NCI-H1092 treated with DMSO at 0.1 percent for 48 hours (cell line): ENCODE results near the gene SRXN1.

ENCODE experiments used
- DNase-seq: peaks from one replicate; lab custom pipeline; 2025; lab: John Stamatoyannopoulos, UW

The SRXN1 gene

DNA sequence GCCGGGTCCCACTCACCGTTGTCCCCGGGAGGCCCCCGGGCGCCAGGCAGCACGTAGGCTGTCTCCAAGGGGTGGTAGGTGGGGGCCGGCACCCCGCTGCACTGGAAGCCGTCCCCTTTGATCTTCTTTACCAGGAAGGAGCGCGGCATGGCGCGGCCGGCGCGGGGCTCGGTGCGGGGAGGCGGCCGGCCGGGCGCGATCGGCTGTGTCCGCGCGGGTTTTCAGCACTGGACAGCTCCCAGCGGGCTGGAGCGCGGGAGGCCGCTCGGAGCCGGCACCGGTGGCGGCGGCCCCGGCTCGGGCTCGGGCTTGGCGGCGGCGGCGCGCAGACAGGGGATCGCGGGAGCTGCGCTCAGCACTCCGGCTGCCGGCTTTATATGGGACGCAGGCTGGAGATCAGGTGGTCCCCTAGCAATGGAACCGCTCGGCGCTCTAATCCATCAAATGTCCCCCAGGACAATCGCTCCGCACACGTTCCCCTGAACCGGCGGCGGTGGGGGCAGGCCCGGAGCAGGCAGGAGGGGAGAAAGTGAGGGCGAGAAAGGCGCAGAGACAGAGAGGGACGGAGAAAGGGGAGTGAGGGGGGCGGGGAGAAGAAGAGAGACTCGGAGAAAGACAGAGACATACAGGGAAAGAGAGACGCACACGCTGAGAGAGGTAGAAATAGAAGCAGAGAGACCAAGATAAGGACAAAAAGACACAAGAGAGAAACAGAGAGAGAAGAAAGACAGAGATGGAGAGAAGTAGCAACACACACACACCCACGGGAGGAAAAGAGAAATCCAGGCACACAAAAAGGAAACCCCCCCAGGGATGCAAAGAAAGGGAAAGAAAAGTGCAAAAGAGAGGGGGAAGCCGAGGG is 22.7 kb upstream of the SRXN1 start, which contains the start of gene SCRT2:
Gene SCRT2 (minus strand): TSS at position 350 of the 862 bp plus-strand sequence. CDS start 201 bp downstream, at position 149.
- no peak for DNase-seq

- DNase-seq: no peak
Observed at GRCh38 chr20:675033-675452, 22.0 kb upstream of the SRXN1 start.

GRCh38 chr20:673603-674001 is 20.6 kb upstream of the SRXN1 start:
- no peak for DNase-seq

- no peak for DNase-seq
Observed at GRCh38 chr20:672963-673602, 20.1 kb upstream of the SRXN1 start.

DNA sequence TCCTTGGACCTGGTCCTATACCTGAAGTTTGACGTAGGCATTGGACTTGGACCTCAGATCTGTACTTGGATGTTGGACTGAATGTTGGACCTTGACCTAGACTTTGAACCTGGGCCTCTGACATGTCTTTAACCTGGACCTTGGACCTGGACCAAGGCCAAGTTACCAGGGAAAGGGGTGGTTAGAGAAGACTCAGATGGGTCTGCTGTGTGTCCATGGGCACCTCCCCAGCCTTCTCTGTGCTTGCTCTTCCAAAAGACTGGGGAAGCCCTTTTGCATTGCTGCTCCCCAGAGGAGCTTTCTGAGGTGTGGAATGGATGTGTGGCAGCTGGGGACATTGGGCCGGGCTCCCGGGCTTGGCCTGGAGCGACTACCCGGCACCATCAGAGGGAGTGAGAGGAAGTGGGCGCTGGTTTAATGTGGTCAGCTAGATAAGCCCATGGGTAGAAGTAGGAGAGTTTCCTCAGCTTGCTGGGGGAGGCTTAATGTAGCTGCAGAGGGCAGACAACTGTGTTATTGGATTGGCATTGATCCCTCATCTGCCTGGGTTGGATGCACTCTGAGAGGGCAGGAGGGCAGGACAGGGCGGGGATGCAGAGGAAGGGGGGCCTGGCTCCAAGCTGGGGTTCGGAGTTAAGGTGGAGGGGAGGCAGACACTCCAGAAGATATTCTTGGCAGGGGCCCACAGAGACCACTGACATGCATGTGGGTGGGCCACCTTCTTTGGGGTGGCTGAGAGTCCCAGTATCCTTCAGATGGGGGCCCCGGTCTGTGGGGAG is 18.4 kb upstream of the SRXN1 start:
- no peak for DNase-seq

GRCh38 chr20:669573-669972 is 16.6 kb upstream of the SRXN1 start:
- no peak for DNase-seq

- no peak for DNase-seq
Observed at GRCh38 chr20:668638-669037, 15.6 kb upstream of the SRXN1 start.

GRCh38 chr20:668050-668449 is 15.1 kb upstream of the SRXN1 start:
- DNase-seq: no peak

DNA sequence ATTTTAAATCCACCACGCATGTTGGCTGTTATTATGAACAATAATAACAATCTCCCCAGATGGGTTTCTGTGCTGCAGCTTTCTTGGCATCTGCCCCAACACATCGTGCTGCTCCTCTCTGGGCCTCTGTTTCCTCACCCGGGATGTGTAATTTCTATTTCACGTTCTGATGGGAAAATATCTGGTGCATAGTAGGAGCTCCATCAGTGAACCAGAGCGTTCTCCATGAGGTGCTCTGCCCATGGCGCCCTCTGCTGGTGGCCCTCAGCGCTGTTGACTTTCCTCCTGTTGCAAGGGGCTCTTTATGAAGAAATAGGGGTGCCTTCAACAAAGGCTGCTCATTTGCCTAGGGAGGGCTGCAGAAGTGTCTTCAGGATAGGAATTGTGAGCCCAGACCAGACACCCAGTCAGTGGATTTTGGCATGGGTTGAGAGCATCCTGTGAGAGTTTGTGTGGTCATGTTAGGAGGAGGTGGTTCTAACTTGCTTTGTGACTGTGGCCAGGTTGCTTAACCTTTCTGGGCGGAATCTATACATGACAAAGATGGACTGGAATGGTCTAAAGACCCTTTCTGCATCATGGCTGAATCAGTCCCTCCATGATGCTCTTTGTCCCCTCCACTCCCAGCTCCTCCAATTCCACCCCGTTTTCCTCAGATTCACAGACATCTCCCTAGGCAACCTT is 14.5 kb upstream of the SRXN1 start:
- DNase-seq: no peak

- no peak for DNase-seq
Observed at GRCh38 chr20:666877-667276, 13.9 kb upstream of the SRXN1 start.

- no peak for DNase-seq
Observed at GRCh38 chr20:665276-665675, 12.3 kb upstream of the SRXN1 start.

DNA sequence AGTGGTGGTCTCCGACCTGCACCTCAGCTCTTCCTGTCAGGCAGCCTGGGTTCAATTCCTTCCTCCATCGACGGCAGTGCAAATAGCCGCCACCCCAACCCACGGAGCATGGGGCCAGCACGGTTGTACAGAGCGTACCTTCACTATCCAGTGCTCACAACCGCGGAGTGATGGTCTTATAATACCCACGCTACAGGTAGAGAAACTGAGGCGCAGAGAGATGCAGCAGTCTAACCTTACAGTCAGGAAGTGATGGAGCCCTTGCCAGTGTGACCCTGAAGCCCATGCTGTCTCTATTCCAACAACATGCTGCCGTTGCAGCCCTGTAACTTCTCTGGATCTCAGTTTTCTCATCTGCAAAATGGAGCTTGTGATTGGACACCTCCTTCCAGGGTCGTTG is 11.6 kb upstream of the SRXN1 start:
- no peak for DNase-seq

GRCh38 chr20:664151-664550 is 11.2 kb upstream of the SRXN1 start:
- DNase-seq: no peak

DNA sequence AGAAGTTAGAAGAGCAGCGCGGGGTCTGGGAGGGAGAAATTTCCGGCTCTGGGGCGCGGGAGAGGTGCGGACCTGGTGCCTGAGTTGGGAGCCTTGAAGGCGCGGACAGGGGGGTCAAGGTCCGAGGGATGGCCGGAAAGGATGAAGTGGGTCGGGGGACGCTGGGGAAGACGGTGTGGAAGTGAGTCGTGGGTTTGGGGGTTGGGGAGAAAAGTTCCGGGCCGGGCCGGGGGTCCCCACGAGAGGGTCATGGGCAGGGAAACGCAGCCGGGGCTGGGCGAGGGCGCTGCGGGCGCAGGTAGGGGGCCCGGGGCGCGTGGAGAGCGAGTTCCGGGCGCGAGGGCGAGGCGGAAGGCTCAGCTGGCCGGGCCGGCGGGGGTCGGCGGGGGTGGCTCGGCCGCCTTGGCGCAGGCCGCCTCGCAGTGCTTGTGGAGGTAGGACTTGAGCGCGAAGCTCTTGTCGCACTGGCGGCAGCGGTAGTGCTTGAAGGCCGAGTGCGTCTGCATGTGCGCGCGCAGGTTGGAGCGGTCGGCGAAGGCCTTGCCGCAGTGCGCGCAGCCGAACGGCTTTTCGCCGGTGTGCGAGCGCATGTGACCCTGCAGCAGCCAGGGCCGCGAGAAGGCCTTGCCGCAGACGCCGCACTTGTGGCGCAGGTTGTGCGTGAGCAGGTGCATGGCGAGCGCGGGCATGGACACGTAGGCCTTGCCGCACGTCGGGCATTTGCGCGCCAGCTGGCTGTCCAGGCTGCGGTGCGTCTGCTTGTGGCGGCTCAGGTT is 10.5 kb upstream of the SRXN1 start:
- DNase-seq: no peak

GRCh38 chr20:662277-663192 is 9.5 kb upstream of the SRXN1 start:
- no peak for DNase-seq

- DNase-seq: no peak
Observed at GRCh38 chr20:661474-662270, 8.7 kb upstream of the SRXN1 start.

GRCh38 chr20:658731-659291 is 5.8 kb upstream of the SRXN1 start:
- no peak for DNase-seq

- no peak for DNase-seq
Observed at GRCh38 chr20:658202-658601, 5.2 kb upstream of the SRXN1 start.
